Muscle of back (tissue), 11 donors: ENCODE results near the gene NARF. TPM values are rescaled to one million over a fixed set of nuclear protein-coding genes. Genes with fewer than 3 reads are reported as not detected.
A peak's percentile ranks its signal among the peaks of the same experiment; 100 is the strongest.
"Not testable (repeated sequence)": the region's sequence is repeated elsewhere in the genome, so short reads cannot be mapped to it uniquely, and the experiment has no call there.

ENCODE experiments used
- DNase-seq, 3 donors: peaks; one replicate each; pipeline versions ENCODE4 v3.0.0 to v3.0.0-alpha.2; 2013
- polyA plus RNA-seq, 10 donors: library from polyadenylated mRNA; unstranded; fragments of 120-200 nt; gene quantifications; one replicate each; pipeline ENCODE4 v1.2.1, GENCODE V29; 2013; ENCODE audit not compliant: insufficient read length in 10 of 10

The NARF gene
- polyA plus RNA-seq, 10 donors: 55.4 to 93.2 (median 65.5) TPM

GRCh38 chr17:82444941-82445521 lies 13.5 kb upstream of the NARF start:
- no peak for DNase-seq

- DNase-seq: no peak
These were observed 13.0 kb upstream of the NARF start for GRCh38 chr17:82445542-82445941.

- no peak for DNase-seq
These were observed 12.4 kb upstream of the NARF start for GRCh38 chr17:82446124-82446523.

- no peak for DNase-seq
These were observed 11.9 kb upstream of the NARF start for GRCh38 chr17:82446649-82447048.

GRCh38 chr17:82447876-82448275 lies 10.7 kb upstream of the NARF start:
- DNase-seq: no peak

- DNase-seq: peak in 1 of 3 donors; percentile 59
These were observed 9.2 kb upstream of the NARF start for GRCh38 chr17:82449131-82449882.

- no peak for DNase-seq
These were observed 8.6 kb upstream of the NARF start for GRCh38 chr17:82449883-82450356.

- peak; percentile 92 to 97 (median 93) for DNase-seq
These were observed 8.0 kb upstream of the NARF start, which contains the start of gene CYBC1 for GRCh38 chr17:82450357-82451106. Gene CYBC1, minus strand, starts transcription at chr17:82450752. Its CDS starts 1,498 bp downstream, at chr17:82449254.

GRCh38 chr17:82452162-82452561 lies 6.4 kb upstream of the NARF start:
- no peak for DNase-seq

- not testable (repeated sequence) for DNase-seq
These were observed 5.4 kb upstream of the NARF start for GRCh38 chr17:82453151-82453550.

GRCh38 chr17:82453706-82454105 lies 4.8 kb upstream of the NARF start:
- DNase-seq: not testable (repeated sequence)

GRCh38 chr17:82457073-82457928 lies 1.2 kb upstream of the NARF start:
- peak in 1 of 3 donors; percentile 37 for DNase-seq

GRCh38 chr17:82457929-82458178 lies 687 bp upstream of the NARF start:
- DNase-seq: no peak

GRCh38 chr17:82458885-82459424 lies 414 bp downstream of the NARF start:
- no peak for DNase-seq

GRCh38 chr17:82459936-82460335 lies 1.4 kb downstream of the NARF start:
- not testable (repeated sequence) for DNase-seq

GRCh38 chr17:82461827-82462524 lies 3.4 kb downstream of the NARF start:
- DNase-seq: no peak

GRCh38 chr17:82463391-82463790 lies 4.8 kb downstream of the NARF start:
- DNase-seq: no peak

- no peak for DNase-seq
These were observed 5.5 kb downstream of the NARF start for GRCh38 chr17:82463925-82464566.

- DNase-seq: no peak
These were observed 6.0 kb downstream of the NARF start for GRCh38 chr17:82464567-82464929.

GRCh38 chr17:82465023-82465603 lies 6.6 kb downstream of the NARF start:
- DNase-seq: no peak
